ENCODE results near the gene CLNK.
"Not testable (repeated sequence)": the region's sequence is repeated elsewhere in the genome, so short reads cannot be mapped to it uniquely, and the experiment has no call there.

CLNK gene

GRCh38 chr4:10575414-10575813, 109.2 kb downstream of the CLNK start:
- DNase-seq: no peak

GRCh38 chr4:10574553-10574952, 110.0 kb downstream of the CLNK start:
- not testable (repeated sequence) for DNase-seq

GRCh38 chr4:10571909-10572308, 112.7 kb downstream of the CLNK start:
- no peak for DNase-seq

- no peak for DNase-seq
Observed at GRCh38 chr4:10569491-10569890, 115.1 kb downstream of the CLNK start.

GRCh38 chr4:10567766-10568165, 116.8 kb downstream of the CLNK start:
- DNase-seq: no peak

- DNase-seq: no peak
Observed at GRCh38 chr4:10565166-10565780, 119.3 kb downstream of the CLNK start.

- DNase-seq: peak; percentile 25
Observed at GRCh38 chr4:10554694-10555093, 129.9 kb downstream of the CLNK start.

GRCh38 chr4:10554121-10554520, 130.4 kb downstream of the CLNK start:
- DNase-seq: no peak

- no peak for DNase-seq
Observed at GRCh38 chr4:10552591-10553280, 131.8 kb downstream of the CLNK start.

GRCh38 chr4:10535912-10536311, 148.7 kb downstream of the CLNK start:
- no peak for DNase-seq

GRCh38 chr4:10534820-10535219, 149.7 kb downstream of the CLNK start:
- no peak for DNase-seq

GRCh38 chr4:10532155-10532554, 152.4 kb downstream of the CLNK start:
- no peak for DNase-seq

GRCh38 chr4:10530137-10530786, 154.3 kb downstream of the CLNK start:
- no peak for DNase-seq

- DNase-seq: no peak
Observed at GRCh38 chr4:10529291-10530136, 155.1 kb downstream of the CLNK start.

- DNase-seq: no peak
Observed at GRCh38 chr4:10527438-10527837, 157.1 kb downstream of the CLNK start.

- DNase-seq: no peak
Observed at GRCh38 chr4:10526429-10527222, 157.9 kb downstream of the CLNK start.

- DNase-seq: no peak
Observed at GRCh38 chr4:10524196-10524833, 160.3 kb downstream of the CLNK start.

GRCh38 chr4:10521424-10521823, 163.1 kb downstream of the CLNK start:
- no peak for DNase-seq

GRCh38 chr4:10509733-10510132, 174.8 kb downstream of the CLNK start:
- DNase-seq: no peak

- no peak for DNase-seq
Observed at GRCh38 chr4:10506077-10506476, 178.5 kb downstream of the CLNK start.

GRCh38 chr4:10504570-10505179, 179.9 kb downstream of the CLNK start:
- DNase-seq: no peak

GRCh38 chr4:10502717-10503116, 181.9 kb downstream of the CLNK start:
- DNase-seq: no peak
